Bronchial epithelial cell (primary cell): ENCODE measurements around the gene PGM3. TPM values are rescaled to one million over a fixed set of nuclear protein-coding genes. Genes with fewer than 3 reads are reported as not detected.
A peak's percentile ranks its signal among the peaks of the same experiment; 100 is the strongest.
"Not testable (repeated sequence)": the region's sequence is repeated elsewhere in the genome, so short reads cannot be mapped to it uniquely, and the experiment has no call there.

Source experiments
- DNase-seq: peaks from one replicate; pipeline ENCODE4 v3.0.0-alpha.2; 2010; ENCODE audit warnings: low read depth
- FAIRE-seq: peaks from 2 replicates; lab custom pipeline; 2011; peaks lifted over from hg19 to GRCh38; lab: Jason Lieb, UNC
- H3K27me3 ChIP-seq: 2 replicates; pipeline ENCODE4 v1.5.1; 2011; ENCODE audit warnings: low read length; ENCODE audit not compliant: control insufficient read depth, insufficient read depth
- H3K36me3 ChIP-seq: 2 replicates; pipeline ENCODE4 v1.5.1; 2011; ENCODE audit warnings: low read length; ENCODE audit not compliant: control insufficient read depth, insufficient read depth
- H3K4me3 ChIP-seq: 2 replicates; pipeline ENCODE4 v1.5.1; 2011; ENCODE audit warnings: mild to moderate bottlenecking, low read depth, low read length, control low read depth
- total RNA-seq: library from RNA; depleted of rRNA; stranded (reverse); fragments of >200 nt; gene quantifications from 2 replicates; pipeline ENCODE4 v1.2.1, GENCODE V29; 2014
- TF ChIP-seq, protein P1 (sequence below): IDR thresholded peaks from 2 replicates; pipeline ENCODE4 v1.5.1; 2011; ENCODE audit warnings: mild to moderate bottlenecking, moderate library complexity, low read length, control low read depth, inconsistent platforms; ENCODE audit not compliant: insufficient read depth, severe bottlenecking

The PGM3 gene
- total RNA-seq, 1 donor from 2014 or later, result 101 TPM

DNA sequence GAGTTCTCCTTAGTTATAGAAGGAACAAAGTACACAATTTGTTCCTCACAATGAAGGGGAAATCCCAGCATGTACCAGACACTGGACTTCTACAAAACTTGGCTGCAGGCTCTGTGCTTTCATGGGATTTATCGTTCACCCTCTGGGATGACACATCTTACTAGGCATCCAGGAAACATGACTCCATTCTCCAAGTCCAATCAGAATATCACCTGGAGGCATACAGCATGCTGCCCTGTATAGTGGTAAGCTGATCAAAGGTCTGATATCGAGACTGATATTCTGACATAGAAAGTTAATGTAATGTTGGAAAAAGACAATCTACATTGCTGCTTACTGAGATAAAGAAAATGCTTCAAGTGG, 6.8 kb upstream of the PGM3 start:
- Histone ChIP-seq H3K27me3 (no peaks in the 10 kb centered on the region), H3K36me3 (no peaks in the 10 kb centered on the region), H3K4me3 (no peak overlapping the region)
- FAIRE-seq, result peak; percentile 76
- DNase-seq, result peak; percentile 95
- TF ChIP-seq, protein P1, sequence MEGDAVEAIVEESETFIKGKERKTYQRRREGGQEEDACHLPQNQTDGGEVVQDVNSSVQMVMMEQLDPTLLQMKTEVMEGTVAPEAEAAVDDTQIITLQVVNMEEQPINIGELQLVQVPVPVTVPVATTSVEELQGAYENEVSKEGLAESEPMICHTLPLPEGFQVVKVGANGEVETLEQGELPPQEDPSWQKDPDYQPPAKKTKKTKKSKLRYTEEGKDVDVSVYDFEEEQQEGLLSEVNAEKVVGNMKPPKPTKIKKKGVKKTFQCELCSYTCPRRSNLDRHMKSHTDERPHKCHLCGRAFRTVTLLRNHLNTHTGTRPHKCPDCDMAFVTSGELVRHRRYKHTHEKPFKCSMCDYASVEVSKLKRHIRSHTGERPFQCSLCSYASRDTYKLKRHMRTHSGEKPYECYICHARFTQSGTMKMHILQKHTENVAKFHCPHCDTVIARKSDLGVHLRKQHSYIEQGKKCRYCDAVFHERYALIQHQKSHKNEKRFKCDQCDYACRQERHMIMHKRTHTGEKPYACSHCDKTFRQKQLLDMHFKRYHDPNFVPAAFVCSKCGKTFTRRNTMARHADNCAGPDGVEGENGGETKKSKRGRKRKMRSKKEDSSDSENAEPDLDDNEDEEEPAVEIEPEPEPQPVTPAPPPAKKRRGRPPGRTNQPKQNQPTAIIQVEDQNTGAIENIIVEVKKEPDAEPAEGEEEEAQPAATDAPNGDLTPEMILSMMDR, result no peak

DNA sequence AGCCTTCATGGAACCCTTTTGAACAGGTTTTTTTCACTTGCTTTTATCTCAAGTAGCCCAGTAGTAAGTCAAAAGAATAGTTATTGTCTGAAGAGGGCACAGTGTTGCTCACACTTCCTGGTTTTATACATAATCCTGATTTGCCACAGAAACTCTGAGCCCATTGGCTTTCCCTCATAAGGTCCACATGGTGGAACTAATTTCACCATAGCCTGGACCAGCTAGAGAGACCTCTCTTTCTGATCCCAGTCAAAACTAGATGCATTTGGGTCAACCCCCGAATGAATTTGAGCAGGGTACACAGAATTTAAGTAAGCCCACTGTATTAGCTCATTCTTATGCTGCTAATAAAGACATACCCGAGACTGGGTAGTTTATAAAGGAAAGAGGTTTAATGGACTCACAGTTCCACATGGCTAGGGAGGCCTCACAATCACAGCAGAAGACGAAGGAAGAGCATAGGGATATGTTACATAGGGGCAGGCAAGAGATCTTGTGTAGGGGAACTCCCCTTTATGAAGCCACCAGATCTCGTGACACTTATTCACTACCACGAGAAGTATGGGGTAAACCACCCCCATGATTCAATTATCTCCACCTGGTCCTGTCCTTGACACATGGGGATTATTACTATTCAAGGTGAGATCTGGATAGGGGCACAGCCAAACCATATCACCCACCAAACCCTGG, 6.3 kb upstream of the PGM3 start:
- Histone ChIP-seq H3K36me3 (no peaks in the 10 kb centered on the region), H3K4me3 (no peak overlapping the region), H3K27me3 (no peaks in the 10 kb centered on the region)
- peak; percentile 20 for DNase-seq
- TF ChIP-seq, protein P1, result no peak
- no peak for FAIRE-seq

DNA sequence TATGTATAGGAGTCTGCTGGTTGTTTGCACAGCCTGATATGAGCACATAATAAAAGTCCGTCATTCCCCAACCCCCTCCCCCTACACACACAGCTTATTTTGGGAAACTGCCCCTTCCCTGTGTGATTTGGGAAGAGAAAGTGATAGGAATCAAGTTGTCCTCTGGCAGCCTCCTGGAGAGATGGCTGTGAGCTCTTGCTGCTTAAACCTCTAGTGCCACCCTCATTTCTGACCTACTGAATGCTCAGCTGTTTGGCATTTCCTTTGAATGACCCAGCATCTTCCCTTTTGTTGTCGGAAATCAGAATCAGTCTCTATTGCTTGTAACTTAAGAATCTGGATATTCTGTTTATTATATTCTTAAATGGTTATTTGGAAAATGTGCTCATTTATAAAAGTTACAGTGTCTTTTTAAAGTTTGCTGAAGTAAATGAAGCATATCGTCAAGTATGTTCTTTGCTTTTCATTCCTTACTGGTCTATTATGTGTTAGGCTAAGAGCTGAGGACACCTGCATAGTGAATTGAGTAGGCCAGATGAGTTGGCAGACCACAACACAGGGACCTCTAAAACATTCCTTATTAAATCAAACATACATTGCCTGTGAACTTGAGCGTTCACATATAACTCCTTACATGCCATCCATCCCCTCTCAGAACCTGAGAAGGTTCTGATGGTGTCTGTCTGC, 5.6 kb upstream of the PGM3 start:
- H3K27me3 ChIP-seq, result no peaks in the 10 kb centered on the region
- no peaks in the 10 kb centered on the region for H3K36me3 ChIP-seq
- H3K4me3 ChIP-seq, result no peak overlapping the region
- FAIRE-seq, result no peak
- DNase-seq, result peak; percentile 66
- TF ChIP-seq, protein P1, result no peak

DNA sequence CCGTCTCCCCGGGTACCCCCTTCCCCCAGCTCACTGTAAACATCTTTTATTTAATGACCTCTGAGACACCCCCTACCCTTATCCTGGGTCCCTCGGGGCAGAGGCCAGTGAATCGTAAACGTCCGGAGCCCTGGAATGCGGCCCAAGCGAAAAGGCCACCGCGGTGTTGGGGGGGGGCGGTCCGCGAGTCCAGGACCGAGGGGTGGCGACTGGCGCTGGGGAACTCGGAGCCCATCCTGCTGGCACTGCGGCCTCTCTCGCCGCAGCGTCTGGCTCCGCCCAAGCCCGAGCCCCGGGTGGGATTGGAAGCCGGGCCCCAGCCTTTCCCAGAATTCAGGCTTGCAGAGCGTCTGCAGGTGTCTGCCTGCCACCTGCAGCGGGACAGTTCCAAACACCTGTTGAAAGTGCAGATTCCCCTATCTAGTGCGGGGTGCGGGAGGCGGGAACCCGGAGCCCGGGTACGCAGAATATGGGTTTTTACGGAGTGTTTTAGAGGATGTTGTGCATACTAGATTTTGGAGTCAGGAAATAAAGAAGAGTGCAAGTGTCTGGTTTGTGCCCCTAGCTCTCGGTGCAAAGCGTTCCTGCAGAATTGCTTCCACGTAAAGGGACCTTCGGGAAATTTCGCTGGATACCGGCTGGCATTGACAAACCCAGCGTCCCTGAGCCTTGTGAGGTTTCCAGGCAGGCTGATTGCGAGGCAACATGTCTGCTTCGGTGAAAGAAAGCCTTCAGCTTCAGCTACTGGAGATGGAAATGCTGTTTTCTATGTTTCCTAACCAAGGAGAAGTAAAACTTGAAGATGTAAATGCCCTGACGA, 892 bp upstream of the PGM3 start:
- H3K4me3 ChIP-seq, result peak overlapping the region; percentile 87
- no peaks in the 10 kb centered on the region for H3K27me3 ChIP-seq
- FAIRE-seq (no peak), DNase-seq (no peak)
- TF ChIP-seq, protein P1, result no peak
- H3K36me3 ChIP-seq, result peaks cover 2% of the 10 kb centered on the region

DNA sequence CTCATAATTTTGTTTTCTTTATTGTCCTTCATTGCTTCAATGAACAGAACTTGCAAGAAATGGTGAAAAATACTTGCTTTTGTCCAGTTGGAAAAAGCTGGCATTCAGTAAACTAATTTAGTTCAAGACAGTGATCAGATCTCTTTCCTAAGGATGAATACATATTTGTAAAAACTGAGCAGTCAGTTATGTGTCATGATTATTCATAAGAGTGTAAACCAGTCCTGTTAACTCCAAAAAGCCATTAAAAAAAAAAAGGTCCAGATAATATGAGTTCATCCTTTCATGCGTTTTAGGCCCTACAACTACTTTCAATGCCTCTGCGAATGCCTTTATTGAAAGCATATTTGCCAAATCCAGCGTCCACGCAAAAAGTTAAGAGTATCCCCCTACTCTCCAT, 609 bp downstream of the PGM3 start:
- DNase-seq, result peak; percentile 73

DNA sequence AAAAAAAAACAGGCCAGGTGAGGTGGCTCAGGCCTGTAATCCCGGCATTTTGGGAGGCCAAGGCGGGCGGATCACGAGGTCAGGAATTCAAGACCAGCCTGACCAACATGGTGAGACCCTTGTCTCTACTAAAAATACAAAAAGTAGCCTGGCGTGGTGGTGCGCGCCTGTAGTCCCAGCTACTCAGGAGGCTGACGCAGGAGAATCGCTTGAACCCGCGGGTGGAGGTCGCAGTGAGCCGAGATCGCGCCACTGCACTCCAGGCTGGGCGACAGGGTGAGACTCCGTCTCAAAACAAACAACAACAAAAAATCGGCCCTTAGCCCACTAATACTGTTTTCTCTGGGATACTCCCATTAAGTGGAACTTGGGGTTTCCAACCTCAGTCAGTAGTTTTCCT, 1.1 kb downstream of the PGM3 start:
- not testable (repeated sequence) for H3K27me3 ChIP-seq, H3K36me3 ChIP-seq, DNase-seq, FAIRE-seq
- H3K4me3 ChIP-seq, result peak overlapping the region; percentile 87

More for the DNA sequence above, 609 bp downstream of the PGM3 start:
- Histone ChIP-seq H3K27me3 (no peaks in the 10 kb centered on the region), H3K4me3 (peak overlapping the region; percentile 87), H3K36me3 (peaks cover 3% of the 10 kb centered on the region)
- no peak for FAIRE-seq
- TF ChIP-seq, protein P1, result no peak
